ENCODE results near the gene CBR3. TPM values are rescaled to one million over a fixed set of nuclear protein-coding genes. Genes with fewer than 3 reads are reported as not detected.
"Not testable (repeated sequence)": the region's sequence is repeated elsewhere in the genome, so short reads cannot be mapped to it uniquely, and the experiment has no call there.

Gene CBR3
- total and polyA plus RNA-seq, 2 of the 13 experiments (the other 11 are each of a cell fraction or from before 2014, with no cell fraction given): not detected

GRCh38 chr21:36135391-36136102 lies 668 bp downstream of the CBR3 start (continued):
- TF ChIP-seq ASH2L (IDR thresholded peaks at IDR 0.05; ENCODE audit: insufficient read length, low read depth, low read length) (no peak), ZNF34 (CRISPR knock-in tag; IDR thresholded peaks at IDR 0.05; ENCODE audit: borderline replicate concordance) (no peak), ZNF800 (CRISPR knock-in tag; IDR thresholded peaks at IDR 0.05) (0 out of 2 replicates have a peak, but pooled peaks have one; percentile 73), EZH2 (conservative IDR thresholded peaks at IDR 0.05; ENCODE audit: low read depth, low read length) (peak; percentile 61; the same call in 1 of the 2 replicates), EED (CRISPR knock-in tag; IDR thresholded peaks at IDR 0.05) (no peak), ZNF317 (CRISPR knock-in tag; IDR thresholded peaks at IDR 0.05) (no peak), PATZ1 (CRISPR knock-in tag; IDR thresholded peaks at IDR 0.05) (peak; percentile 52), PAXIP1 (CRISPR knock-in tag; conservative IDR thresholded peaks at IDR 0.05) (no peak), HNRNPLL (IDR thresholded peaks at IDR 0.05; ENCODE audit: low read depth, low read length, poor library complexity, severe bottlenecking) (peak; percentile 24), ZFX (CRISPR knock-in tag; IDR thresholded peaks at IDR 0.05; ENCODE audit: low read depth) (0 out of 2 replicates have a peak, but pooled peaks have one; percentile 32), BCL6 (CRISPR knock-in tag; IDR thresholded peaks at IDR 0.05) (0 out of 2 replicates have a peak, but pooled peaks have one; percentile 22)

- H3K9ac ChIP-seq (ENCODE audit: insufficient read depth, low read depth, low read length); POLR2A ChIA-PET; BruUV-seq (replicated peaks); H3K9me3 ChIP-seq (ENCODE audit: low read length); H3K4me3 ChIP-seq (replicated peaks in 1 of 3; ENCODE audit: insufficient read depth in 1 of 3, low read depth in 2 of 3, low read length in 3 of 3); H3K27ac ChIP-seq (ENCODE audit: extremely low read length, insufficient read depth, low read length); intact Hi-C loops (cut with micrococcal nuclease; ENCODE audit: unreplicated experiment); CTCF ChIA-PET (ENCODE audit: low intra/inter-chr PET ratio, low total read pairs); H4K20me1 ChIP-seq (ENCODE audit: insufficient read depth, low read length); H2AFZ ChIP-seq (ENCODE audit: low read length); FAIRE-seq; H3K4me2 ChIP-seq (ENCODE audit: low read depth, low read length); ATAC-seq; H3K36me3 ChIP-seq (replicated peaks in 1 of 2; ENCODE audit: control insufficient read depth in 1 of 2, insufficient read depth in 2 of 2, low read length in 2 of 2); H3K79me2 ChIP-seq (ENCODE audit: insufficient read depth, low read length); in situ Hi-C loops (cut with HindIII; ENCODE audit: extremely low pct_ligation_motif_present, low pct_unique_long_range_greater_than_20kb); DNase-seq (ENCODE audit: low spot score): not testable (repeated sequence)
- WGBS (ENCODE audit: low lambda C conversion rate): 62% methylated on average over 13 of the region's 13 CpGs
- H3K27me3 ChIP-seq (ENCODE audit: control insufficient read depth in 1 of 2, insufficient read depth in 2 of 2, low read length in 2 of 2): peaks cover 4 to 23% of the 10 kb centered on the region in 2 experiments
- peaks cover 27% of the 10 kb centered on the region for H3K4me1 ChIP-seq (ENCODE audit: insufficient read depth, low read length)
Measured at GRCh38 chr21:36139791-36140190, 4.9 kb downstream of the CBR3 start.
